GM19468 (cell line): ENCODE results near the gene MEGF6.

Experiments
- ATAC-seq: cut with Tn5 transposase; IDR thresholded peaks from one replicate; pipeline ENCODE4 v1.9.1; 2021; ENCODE audit warnings: mild to moderate bottlenecking, moderate library complexity, moderate number of reproducible peaks; ENCODE audit not compliant: unreplicated experiment; ENCODE audit errors: extremely low read depth

MEGF6 gene

DNA sequence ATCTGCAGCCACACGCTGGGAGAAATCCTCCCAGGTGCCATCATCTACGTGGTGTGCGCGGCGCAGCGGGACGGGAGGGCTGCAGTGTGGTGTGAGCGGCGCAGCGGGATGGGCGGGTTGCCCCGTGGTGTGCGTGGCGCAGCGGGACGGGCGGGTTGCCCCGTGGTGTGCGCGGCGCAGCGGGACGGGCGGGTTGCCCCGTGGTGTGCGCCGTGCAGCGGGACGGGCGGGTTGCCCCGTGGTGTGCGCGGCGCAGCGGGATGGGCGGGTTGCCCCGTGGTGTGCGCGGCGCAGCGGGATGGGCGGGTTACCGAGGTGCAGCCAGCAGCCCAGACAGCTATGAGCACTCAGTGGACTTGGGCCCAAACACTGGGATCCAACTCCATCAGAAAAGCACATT is 33.9 kb upstream of the MEGF6 start:
- ATAC-seq: no peak

DNA sequence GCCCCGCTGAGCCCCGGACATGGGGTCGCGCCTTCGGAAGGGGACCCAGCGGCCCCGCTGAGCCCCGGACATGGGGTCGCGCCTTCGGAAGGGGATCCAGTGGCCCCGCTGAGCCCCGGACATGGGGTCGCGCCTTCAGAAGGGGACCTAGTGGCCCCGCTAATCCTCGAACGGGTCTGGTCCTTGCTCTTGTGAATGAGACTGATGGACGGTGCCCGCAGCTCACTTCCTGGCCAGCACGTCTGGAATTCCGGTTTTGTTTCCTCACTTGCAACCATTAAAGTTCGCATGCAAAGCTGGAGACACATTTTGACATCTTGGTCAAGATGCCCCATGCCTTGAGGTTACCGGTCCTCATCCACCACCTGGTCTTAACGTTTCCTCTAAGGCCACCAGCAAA is 33.0 kb upstream of the MEGF6 start:
- no peak for ATAC-seq

DNA sequence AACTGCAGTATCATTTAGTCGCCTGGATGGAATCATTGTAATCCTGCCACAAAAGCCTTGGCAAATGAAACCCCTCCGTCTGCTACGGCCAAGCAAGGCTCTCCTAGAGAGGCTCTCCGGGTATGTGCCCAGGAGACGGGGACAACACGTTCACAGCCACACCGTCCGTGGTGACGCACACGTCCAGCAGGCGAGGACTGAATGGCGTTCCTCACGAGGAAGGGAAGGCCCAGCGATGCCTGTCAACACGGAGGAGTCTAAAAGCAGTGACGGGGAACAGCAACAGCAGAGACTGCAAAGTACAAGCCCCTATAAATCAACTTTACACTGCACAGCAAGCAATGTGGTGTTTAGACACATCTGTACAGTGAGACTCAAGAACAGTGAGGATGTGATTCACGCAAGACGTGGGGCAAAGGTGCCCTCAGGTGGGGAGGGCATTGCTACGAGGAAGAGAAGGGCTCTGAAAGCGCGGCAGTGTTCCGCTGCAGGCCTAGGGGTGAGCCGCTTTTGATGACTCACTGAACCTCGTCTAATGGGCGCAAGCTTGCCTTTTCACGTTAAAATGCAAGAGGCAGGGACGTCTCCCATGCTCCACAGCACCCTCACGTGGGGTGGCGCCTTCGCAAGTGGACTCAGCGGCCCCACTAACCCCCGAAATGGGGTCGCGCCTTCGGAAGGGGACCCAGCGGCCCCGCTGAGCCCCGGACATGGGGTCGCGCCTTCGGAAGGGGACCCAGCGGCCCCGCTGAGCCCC is 31.8 kb upstream of the MEGF6 start:
- no peak for ATAC-seq

DNA sequence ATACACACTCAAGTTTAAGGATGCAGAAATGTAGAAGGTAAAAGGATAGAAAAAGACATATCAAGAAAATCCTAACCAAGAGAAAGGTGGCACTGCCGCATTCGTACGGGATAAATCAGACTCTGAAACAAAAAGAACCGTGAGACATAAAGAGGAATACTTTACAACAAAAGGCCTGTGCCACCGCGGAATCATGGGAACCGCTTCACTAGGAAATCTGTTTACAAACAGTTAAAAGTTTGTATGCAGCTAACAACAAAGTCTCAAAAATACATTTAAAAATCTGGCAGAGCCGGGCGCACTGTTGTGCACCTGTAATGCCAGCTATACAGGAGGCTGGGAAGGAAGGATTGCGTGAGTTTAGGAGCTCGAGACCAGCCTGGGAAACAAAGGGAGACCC is 30.5 kb upstream of the MEGF6 start:
- ATAC-seq: no peak

DNA sequence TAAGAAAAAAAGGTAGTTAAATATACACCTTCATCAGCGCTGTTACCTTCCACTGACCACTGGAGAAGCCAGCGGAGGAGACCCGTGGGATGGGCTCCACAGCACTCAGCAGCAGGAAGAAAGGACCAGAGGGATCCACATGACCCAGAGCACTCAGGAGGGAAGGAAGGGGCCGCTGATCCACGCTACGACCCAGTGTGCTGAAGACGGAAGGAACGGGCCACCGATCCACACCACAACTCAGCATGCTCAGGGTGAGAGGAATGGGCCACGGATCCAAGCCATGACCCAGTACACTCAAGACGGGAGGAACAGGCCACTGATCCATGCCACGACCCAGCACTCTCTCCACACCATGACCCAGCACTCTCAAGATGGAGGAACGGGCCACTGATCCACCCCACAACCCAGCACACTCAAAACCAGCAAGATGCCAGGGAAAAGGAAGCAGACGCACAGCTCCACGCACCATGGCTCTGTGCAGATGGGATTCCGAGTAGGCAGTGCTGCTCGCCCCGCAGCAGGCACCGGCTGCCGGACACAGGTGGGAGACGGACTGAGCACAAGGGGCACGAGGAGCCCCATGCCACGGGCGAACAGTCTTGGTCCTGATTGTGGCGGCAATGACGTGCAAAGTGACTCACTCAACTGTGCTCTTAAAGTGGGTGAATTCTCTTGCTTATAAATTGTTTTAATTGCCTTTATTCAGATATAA is 29.9 kb upstream of the MEGF6 start:
- no peak for ATAC-seq

DNA sequence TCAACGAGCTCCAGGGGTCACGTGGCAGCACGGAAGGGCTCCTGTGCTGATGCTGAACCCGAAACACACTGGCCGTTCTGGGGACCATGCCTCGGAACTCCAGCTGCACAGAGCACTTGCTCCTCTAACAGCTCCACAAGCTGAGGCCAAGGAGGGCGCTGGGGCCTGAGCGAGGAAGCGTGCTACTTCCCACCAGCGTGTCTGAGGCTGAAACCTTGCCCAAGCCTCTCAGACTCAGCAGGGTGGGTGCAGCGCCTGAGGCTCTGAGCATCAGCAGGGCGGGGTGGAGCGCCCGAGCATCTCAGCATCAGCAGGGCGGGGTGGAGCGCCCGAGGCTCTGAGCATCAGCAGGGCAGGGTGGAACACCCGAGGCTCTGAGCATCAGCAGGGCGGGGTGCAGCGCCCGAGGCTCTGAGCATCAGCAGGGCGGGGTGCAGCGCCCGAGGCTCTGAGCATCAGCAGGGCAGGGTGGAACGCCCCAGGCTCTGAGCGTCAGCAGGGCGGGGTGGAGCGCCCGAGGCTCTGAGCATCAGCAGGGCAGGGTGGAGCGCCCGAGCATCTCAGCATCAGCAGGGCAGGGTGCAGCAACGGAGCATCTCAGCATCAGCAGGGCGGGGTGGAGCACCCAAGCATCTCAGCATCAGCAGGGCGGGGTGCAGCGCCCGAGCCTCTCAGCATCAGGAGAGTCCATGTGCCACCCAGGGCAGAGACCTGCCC is 29.0 kb upstream of the MEGF6 start:
- no peak for ATAC-seq

DNA sequence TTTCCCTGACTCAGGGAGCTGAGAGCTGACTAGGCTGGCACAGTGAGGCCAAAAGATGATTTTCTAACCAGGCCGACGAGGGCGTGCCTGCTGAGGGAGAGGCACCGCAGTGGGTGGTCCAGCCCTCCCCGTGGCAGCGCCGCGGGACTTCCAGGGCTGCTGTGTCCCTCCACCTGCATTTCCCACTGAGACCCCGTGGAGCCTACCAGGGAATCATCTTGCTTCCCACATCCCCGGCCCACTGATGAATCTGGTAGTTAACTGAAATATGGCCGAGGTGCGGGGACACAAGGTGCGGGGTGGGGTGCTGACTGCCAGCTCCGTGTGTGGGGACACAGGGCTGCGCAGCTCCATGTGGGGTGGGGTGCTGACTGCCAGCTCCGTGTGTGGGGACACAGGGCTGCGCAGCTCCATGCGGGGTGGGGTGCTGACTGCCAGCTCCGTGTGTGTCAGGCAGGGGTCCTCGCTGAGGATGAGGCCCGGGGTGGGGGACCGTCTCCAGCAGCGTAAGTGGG is 28.1 kb upstream of the MEGF6 start:
- no peak for ATAC-seq

DNA sequence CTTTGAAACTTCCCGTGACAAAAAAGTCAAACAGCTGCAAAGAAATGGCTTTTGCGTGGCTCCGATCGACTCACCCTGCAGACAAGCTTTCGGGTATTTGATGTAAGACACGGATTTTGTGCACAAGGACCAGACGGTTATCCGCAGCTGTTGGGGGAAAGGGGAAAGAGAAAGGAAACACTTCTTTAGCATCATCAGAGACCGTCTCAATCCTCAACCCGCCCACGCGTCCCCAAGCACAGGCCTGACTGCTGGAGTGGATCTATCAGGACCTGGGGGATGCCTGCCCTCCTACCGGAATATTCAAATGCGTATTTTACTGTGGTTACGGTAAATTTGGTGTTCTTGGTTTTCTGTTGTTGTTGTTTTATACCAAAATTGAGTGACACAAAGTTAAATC is 27.4 kb upstream of the MEGF6 start:
- ATAC-seq: no peak

DNA sequence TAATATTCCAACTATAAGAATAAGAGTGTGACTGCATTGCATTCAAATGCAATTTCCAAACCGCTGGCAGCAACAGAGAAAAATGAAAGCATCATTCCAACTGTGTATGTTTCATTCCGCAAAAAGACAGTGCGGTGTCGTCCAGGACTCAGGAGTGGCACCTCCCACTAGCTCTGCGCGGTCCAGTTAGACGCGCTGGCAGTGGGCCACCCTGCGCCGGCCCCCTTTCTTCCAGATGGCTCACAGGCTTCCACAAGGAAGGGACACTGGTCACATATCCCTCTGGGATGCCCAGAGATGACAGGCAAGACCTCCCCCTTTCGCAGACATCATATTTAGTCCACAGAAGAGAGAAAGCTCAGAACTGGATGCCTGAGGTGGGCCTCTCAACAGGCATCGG is 26.7 kb upstream of the MEGF6 start:
- ATAC-seq: no peak

DNA sequence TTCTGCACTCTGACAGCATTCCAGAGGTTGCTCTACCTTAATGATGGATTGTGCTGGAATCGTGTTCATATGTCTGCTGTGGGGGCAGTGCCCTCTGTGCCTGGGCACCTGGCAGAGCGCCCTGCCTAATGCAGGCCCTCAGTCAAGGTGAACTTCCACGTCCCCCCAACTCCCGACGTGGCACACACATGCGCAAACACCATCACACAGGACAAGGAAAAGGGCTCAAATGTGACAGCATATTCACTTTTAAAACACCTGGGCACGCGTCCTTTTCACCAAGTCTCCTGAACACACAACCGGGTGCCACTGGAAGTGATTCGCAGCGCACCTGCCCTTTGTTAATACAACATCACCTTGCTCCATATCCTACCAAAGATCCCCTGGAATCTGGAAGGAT is 25.2 kb upstream of the MEGF6 start:
- no peak for ATAC-seq

DNA sequence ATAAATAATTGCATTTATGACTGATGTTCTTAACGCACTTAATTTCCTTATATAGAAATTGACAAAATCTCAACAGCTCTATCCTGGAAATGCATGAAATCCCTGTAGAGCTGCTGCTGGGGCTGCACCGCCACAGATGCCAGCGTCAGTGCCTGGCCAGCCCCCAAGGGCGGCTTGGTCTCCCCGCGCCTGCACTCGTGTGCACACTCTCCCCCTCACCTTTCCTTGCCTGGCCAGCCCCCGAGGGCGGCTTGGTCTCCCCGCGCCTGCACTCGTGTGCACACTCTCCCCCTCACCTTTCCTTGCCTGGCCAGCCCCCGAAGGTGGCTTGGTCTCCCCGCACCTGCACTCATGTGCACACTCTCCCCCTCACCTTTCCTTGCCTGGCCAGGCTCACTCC is 24.8 kb upstream of the MEGF6 start:
- ATAC-seq: no peak

DNA sequence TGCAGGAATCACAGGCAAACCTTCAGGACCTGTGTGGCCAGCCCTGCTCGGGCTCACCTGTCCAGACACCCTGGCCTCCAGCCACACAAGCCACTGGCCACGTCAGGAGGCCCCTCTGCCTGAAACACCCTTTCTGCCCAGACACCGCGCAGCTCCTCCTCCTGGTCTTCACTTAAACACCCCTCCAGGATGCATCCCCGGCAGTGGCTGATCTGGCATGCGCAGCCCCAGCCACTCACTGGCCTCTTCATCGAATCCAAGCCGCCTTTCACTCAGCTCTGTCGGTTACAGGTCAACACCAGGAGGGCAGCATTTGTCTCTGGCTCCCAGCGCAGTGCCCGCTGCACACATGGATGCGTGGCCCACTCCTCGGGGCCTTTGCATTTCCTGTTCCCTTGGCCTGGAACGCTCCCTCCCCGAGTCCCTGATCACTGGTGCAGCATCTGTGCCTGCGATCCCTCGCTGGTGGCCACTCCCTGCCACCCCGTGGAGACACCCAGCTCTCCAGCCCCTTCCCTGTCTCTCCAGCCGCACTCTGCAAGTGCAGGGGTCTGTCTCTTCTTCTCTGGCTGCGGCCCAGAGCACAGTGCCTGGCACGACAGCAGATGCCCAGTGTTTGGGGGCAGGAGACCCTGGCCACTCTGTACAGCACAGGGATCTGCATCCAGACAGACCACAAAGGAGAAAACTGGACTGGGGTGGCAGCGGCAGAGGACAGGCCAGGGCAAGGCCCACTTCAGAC is 22.9 kb upstream of the MEGF6 start:
- no peak for ATAC-seq

DNA sequence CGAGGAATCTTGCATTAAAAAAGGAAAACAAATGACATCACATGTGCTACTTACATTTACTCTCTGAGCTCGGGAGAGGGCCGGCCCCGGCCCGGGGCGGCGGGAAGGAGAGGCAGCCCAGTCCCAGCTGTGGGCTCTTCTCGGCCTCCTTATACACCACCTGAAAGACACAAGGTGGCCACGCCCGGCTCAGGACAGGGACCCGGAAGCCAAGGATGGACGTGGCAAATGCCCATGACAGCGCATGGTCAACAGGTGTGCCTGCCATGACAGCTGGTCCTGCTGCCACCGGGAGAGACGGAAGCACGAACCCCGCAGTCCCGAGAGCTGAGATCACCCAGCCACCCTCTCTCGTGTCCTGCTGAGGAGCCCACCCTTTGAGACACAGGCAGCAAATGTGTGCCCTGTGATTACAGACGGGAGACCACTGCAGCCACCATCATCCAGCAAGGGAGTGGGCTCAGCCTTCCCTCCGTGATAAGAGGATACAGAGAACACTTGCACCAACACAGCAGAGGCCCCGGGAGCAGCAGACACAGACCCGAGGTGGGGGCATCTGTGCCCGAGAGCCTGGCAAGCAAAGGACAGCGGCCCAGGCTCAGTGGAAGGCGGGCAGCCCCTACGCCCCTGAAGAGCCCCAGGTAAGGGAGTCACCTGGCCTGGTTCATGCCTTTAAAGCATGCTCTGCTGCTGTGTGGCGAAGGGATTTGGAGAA is 22.2 kb upstream of the MEGF6 start:
- no peak for ATAC-seq

DNA sequence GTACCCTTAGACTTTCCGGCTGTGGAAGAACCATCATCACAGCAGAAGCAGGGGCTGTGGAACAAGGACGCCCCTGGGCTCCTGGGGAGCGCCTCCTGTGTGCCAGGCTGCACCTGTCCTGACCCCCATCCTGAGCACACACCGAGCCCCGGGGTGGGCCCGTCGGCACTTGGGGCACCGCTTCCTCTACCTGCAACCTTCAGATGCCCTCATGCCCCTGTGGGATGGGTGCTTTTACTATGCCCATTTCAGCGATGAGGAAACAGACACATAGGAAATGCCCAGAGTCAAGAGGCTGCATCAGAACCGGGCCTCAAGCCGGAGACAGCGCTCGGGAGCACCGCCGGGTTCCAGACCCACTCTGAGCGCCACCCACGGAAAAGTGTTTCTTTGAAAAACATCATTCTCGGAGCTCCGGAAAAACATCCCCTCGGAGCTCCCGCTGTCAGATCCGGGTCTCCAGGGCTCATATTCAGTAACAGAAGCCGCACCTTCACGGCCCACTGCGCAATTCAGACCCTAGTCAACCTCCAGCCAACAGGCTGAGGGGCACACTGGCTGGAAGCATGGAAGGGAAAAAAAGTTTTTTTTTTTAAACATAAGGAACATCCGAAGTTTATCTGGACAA is 21.5 kb upstream of the MEGF6 start:
- no peak for ATAC-seq

DNA sequence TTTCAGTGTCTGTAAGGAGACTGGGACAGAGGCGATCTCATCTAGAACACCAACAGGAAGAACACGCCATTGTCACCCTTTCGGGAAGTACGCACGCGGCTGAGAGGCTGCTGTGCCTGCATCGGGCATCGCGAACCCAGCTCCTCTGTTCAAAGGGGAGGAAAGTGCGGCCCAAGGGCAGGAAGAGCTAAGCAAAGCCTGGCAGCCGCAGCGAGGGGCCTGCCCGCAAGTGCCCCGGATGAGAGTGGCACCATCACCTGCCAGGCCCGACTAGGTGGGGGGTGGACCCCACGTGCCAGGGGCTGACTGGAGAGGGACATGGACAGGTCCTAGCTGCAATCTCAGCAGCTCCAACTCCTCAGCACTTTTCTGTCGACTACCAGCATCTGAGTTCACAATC is 21.0 kb upstream of the MEGF6 start:
- no peak for ATAC-seq

DNA sequence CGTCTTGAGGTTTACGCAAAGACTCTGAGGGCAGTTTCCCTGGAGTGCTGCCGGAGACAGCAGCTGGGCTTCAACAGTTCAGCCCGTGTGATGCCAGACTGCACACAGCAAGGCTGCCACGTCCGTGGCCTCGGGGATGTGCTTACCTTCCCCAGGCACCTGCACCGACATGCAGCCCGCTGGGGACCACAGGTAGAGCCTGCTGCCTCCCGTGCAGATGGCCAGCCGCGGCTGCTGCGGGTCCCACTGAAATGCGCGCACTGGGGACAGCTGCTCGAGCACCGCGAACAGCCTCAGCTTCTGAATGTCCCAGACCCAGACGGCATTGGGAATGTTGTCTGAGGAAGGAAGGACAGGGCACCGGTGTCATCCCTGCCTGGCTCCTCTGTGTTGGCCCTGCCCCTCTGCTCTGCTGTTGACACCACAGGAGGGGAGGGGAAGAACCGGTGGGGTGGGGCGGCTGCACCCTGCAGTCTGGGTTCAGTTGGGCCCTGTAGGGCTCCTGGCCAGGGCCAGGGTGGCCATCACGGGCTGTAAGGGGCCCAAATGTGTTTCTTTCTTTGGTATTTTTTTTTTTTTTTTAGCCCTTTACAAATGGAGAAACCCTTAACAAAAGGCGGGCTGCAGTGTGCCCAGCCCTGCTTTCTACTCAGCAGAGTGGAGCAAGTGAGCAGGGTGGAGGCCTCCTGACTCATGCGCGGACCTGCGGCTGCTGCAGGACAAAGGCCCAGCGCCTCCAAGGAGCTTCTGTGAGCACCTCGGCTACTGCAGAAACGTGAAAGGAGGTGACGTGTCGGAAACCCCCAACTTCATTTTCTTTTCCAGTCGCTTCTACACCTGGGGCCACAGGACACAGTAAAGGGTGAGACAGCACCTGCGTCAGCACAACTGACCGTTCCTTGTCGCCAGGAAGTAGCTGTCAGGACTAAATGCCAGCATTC is 20.3 kb upstream of the MEGF6 start:
- no peak for ATAC-seq

DNA sequence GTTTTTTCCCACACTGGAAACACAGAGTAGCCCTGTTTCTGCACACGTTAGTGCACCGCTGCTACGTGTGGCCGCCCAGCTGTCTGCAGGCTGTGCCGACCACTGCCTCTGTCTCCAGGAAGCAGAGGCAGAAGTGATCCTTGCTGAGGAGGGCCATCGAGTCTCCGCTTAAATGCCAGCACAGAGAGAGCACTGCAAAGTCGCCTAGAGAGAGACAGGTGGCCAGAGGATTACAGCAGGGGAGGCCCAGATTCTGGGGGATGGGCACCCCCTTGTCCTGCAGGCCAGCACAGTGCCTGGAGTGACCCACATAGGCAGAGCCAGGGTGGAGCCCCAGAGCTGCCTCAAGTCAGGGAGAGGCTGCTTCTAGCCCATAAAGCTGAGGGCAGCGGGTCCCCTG is 19.6 kb upstream of the MEGF6 start:
- no peak for ATAC-seq

DNA sequence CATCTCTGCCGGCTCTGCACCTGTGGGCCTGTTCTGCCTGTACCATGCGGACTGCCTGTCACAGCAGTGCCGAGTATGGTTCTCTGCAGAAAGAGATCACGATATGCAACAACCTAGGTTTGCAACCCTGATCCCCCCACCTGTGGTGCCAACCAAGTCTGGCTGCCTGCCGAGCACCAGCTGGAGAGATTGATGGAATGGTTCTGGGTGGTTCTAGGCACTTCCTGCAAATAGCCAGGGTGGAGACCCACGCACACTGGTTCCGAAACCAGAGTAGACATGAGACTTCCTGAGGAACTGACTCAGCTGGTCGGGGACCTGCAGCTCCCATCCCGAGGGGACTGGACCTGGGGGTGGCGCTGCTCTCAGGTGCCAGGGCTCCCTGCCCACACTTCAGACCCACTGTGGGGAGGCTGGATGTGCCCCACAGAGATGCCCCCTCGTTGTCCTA is 18.9 kb upstream of the MEGF6 start:
- ATAC-seq: no peak
